Breast epithelium (tissue), 4 donors: ENCODE results near the gene UTP18. TPM values are rescaled to one million over a fixed set of nuclear protein-coding genes. Genes with fewer than 3 reads are reported as not detected.

Experiments used
- DNase-seq, 2 donors: peaks; one replicate each; pipeline ENCODE4 v3.0.0-alpha.2; 2019; ENCODE audit warnings: low spot score in 2 of 2
- H3K27ac ChIP-seq, 2 donors: fragments of 200-600 bp; sonication (generic) in 1 of 2; one replicate each; pipeline ENCODE4 v1.5.1; 2016 to 2019; ENCODE audit warnings: mild to moderate bottlenecking in 1 of 2
- H3K27me3 ChIP-seq, 2 donors: fragments of 200-600 bp; sonication (generic) in 1 of 2; one replicate each; pipeline versions ENCODE4 v1.5.1 to v1.6.0; 2017 to 2019; ENCODE audit warnings: control low read depth in 1 of 2, mild to moderate bottlenecking in 1 of 2
- H3K36me3 ChIP-seq: fragments of 200-600 bp; one replicate; pipeline ENCODE4 v1.5.1; 2019
- H3K4me1 ChIP-seq, 2 donors: fragments of 200-600 bp; sonication (generic); one replicate each; pipeline ENCODE4 v1.5.1; 2016 to 2019; ENCODE audit warnings: control low read depth in 1 of 2
- H3K4me3 ChIP-seq, 3 donors: fragments of 200-600 bp; sonication (generic); 1 replicate in 2 of 3; 2 replicates in 1 of 3; pipeline ENCODE4 v1.5.1; 2016 to 2019; ENCODE audit warnings: mild to moderate bottlenecking in 3 of 3, moderate library complexity in 2 of 3
- H3K9me3 ChIP-seq, 2 donors: fragments of 200-600 bp; sonication (generic) in 1 of 2; one replicate each; pipeline ENCODE4 v1.5.1; 2016 to 2019; ENCODE audit warnings: control low read depth in 1 of 2
- POLR2A ChIP-seq: fragments of 450-650 bp; IDR thresholded peaks from one replicate; pipeline ENCODE4 v1.6.1; 2016; ENCODE audit warnings: antibody characterized with exemption, mild to moderate bottlenecking, moderate library complexity
- POLR2AphosphoS5 ChIP-seq, 3 donors: sonication (generic); formaldehyde crosslinking; IDR thresholded peaks; one replicate each; pipeline ENCODE4 v1.6.1; 2017; ENCODE audit warnings: antibody characterized with exemption in 3 of 3
- intact Hi-C: fragments of 100-400 bp; cut with DNase I; formaldehyde crosslinking; loops from one replicate; pipeline ENCODE4 v1.15.1; 2023; ENCODE audit warnings: low total_unique reads
- total RNA-seq, 3 donors: library from RNA; depleted of rRNA; stranded (reverse); fragments of >200 nt; gene quantifications; one replicate each; pipeline ENCODE4 v1.1.0, GENCODE V29; 2016
- TF ChIP-seq, protein P1 (sequence below), 3 donors: fragments of 450-650 bp; IDR thresholded peaks; one replicate each; pipeline ENCODE4 v1.5.1; 2016 to 2017; ENCODE audit warnings: antibody characterized with exemption in 3 of 3, mild to moderate bottlenecking in 3 of 3, moderate library complexity in 3 of 3

Gene UTP18
- total RNA-seq, 3 donors from 2014 or later, result 30.6 to 47.2 (median 46.4) TPM

DNA sequence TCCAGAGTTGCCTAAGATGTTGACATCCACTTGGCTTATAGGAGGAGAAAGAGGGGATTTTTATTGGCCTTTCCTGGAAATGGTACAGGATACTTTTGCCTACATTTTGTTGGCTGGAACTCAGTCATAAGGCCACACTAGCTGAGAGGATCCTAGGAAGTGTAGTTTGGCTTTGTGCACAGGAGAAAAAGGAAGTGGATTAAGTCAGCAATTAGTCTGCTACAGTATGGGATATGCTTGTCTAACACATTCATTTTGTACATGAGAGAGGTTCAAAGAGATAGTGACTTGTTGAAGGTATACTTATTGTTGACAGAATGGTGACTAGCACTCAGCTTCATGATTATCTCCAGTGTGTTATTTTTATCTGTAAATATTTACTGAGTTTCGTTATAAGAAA is 10.3 kb downstream of the UTP18 start:
- TF ChIP-seq, protein P1, sequence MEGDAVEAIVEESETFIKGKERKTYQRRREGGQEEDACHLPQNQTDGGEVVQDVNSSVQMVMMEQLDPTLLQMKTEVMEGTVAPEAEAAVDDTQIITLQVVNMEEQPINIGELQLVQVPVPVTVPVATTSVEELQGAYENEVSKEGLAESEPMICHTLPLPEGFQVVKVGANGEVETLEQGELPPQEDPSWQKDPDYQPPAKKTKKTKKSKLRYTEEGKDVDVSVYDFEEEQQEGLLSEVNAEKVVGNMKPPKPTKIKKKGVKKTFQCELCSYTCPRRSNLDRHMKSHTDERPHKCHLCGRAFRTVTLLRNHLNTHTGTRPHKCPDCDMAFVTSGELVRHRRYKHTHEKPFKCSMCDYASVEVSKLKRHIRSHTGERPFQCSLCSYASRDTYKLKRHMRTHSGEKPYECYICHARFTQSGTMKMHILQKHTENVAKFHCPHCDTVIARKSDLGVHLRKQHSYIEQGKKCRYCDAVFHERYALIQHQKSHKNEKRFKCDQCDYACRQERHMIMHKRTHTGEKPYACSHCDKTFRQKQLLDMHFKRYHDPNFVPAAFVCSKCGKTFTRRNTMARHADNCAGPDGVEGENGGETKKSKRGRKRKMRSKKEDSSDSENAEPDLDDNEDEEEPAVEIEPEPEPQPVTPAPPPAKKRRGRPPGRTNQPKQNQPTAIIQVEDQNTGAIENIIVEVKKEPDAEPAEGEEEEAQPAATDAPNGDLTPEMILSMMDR (IDR thresholded peaks at IDR 0.05), result no peak
- no peak for TF ChIP-seq POLR2A
- no peak for TF ChIP-seq POLR2AphosphoS5 (IDR thresholded peaks at IDR 0.05)
- no peak overlapping the region for H3K27ac ChIP-seq
- H3K9me3 ChIP-seq, result no peaks in the 10 kb centered on the region
- DNase-seq, result no peak
- no peak overlapping the region for H3K4me3 ChIP-seq
- peaks cover 3% of the 10 kb centered on the region for H3K36me3 ChIP-seq
- no peaks in the 10 kb centered on the region for H3K4me1 ChIP-seq
- H3K27me3 ChIP-seq, result no peaks in the 10 kb centered on the region
- intact Hi-C loops, result no loop called here

DNA sequence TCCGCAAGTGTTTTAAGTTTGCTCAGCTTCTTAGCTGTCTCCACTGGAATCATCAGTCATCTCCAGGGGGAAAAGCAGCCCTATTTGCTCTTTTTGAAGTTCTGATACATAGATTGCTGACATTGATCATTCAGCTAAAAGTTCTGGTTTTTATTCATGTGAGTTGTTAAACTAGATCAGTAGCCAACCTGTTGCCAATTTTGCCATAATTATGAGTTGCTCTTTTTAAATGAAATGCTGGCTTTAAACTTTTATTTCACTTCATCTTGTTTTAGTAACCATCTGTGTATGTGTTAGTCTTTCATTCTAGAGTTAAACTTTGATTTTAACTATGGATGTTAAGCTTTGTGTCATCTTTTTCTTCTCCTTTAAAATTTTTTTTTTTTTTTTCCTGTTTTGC is 12.5 kb downstream of the UTP18 start:
- no peak for DNase-seq
- intact Hi-C loops, result no loop called here
- Histone ChIP-seq H3K27me3 (no peaks in the 10 kb centered on the region), H3K9me3 (no peaks in the 10 kb centered on the region), H3K36me3 (peaks cover 3% of the 10 kb centered on the region), H3K4me3 (no peak overlapping the region), H3K4me1 (no peaks in the 10 kb centered on the region), H3K27ac (no peak overlapping the region)
- TF ChIP-seq, protein P1 (IDR thresholded peaks at IDR 0.05), result no peak
- TF ChIP-seq POLR2AphosphoS5 (IDR thresholded peaks at IDR 0.05) (no peak), POLR2A (no peak)

DNA sequence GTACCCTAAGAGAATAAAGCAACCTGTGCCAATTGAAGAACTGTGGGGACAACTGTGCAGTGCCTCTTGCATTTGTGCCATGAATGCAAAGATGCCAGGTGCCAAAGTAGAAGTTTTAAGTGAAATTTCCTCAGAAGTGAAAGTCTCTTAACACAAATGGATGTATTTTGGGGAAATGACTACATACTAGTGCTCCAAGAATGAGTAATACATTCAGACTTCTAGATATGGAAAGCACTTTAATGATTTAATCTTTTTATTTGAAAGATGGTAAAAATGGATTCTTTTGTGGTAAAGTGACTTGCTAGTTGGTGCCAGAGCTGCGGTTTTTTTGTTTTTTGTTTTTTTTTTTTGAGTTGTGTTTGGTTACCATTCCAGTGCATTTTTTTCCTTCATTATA is 15.0 kb downstream of the UTP18 start:
- H3K36me3 ChIP-seq, result peaks cover 10% of the 10 kb centered on the region
- no peak overlapping the region for H3K4me3 ChIP-seq
- intact Hi-C loops, result no loop called here
- H3K27me3 ChIP-seq, result no peaks in the 10 kb centered on the region
- DNase-seq, result no peak
- no peak overlapping the region for H3K27ac ChIP-seq
- TF ChIP-seq POLR2A, result no peak
- TF ChIP-seq, protein P1 (IDR thresholded peaks at IDR 0.05), result no peak
- TF ChIP-seq POLR2AphosphoS5 (IDR thresholded peaks at IDR 0.05), result no peak
- H3K9me3 ChIP-seq, result no peaks in the 10 kb centered on the region
- H3K4me1 ChIP-seq, result no peaks in the 10 kb centered on the region

DNA sequence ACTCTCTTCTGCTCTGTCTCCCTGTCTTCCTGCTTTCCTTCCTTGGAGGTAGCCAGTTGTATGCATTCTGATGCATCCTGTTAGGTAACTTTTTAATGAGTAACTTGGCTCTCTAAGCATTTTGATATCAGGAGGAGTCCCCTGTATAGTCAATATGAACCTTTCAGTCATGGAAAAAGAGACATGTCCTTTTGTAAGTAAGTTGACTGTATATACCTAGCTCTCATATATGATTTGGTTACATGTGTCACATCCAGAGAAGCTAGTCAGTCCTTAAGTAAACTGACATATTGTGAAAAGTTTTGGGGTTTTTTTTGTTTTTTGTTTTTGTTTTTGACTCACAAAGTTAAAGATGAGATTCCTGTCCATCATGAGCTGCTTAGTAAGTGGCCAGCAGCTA is 18.8 kb downstream of the UTP18 start:
- peaks cover 10% of the 10 kb centered on the region for H3K36me3 ChIP-seq
- H3K4me1 ChIP-seq, result no peaks in the 10 kb centered on the region
- H3K4me3 ChIP-seq, result no peak overlapping the region
- TF ChIP-seq POLR2AphosphoS5 (IDR thresholded peaks at IDR 0.05), result no peak
- TF ChIP-seq POLR2A, result no peak
- TF ChIP-seq, protein P1 (IDR thresholded peaks at IDR 0.05), result no peak
- H3K9me3 ChIP-seq, result no peaks in the 10 kb centered on the region
- no peak for DNase-seq
- intact Hi-C loops, result no loop called here
- no peaks in the 10 kb centered on the region for H3K27me3 ChIP-seq
- no peak overlapping the region for H3K27ac ChIP-seq

DNA sequence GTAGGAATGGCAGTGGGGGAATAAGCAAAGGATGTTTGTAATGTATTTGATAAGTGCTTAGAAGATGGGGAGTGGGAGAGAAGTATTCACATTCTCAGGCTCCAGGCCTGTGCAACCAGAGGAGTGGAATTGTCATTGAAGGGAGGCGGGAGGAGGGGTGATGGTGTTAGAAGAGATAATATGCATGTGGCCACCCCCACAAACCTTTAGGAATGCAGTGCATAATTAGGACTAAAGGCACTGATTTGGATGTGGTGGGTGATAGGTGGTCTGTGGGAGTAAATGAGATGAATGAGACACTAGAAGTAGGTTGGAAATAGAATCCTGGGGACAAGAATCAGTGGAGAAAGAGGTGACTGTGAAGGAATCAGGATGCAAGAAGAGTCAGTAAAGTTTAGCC is 27.1 kb downstream of the UTP18 start:
- TF ChIP-seq POLR2AphosphoS5 (IDR thresholded peaks at IDR 0.05) (no peak), POLR2A (no peak)
- TF ChIP-seq, protein P1 (IDR thresholded peaks at IDR 0.05), result no peak
- no peak overlapping the region for H3K27ac ChIP-seq
- H3K36me3 ChIP-seq, result peaks cover 5% of the 10 kb centered on the region
- intact Hi-C loops, result no loop called here
- H3K9me3 ChIP-seq, result no peaks in the 10 kb centered on the region
- H3K27me3 ChIP-seq, result no peaks in the 10 kb centered on the region
- H3K4me1 ChIP-seq, result no peaks in the 10 kb centered on the region
- no peak for DNase-seq
- no peak overlapping the region for H3K4me3 ChIP-seq
